IMR-90 (cell line): ENCODE results near the gene ELOVL2. TPM values are rescaled to one million over a fixed set of nuclear protein-coding genes. Genes with fewer than 3 reads are reported as not detected.

ENCODE experiments used
- ATAC-seq: fragments of 200-7000 bp; cut with Tn5 transposase; 2 replicates; pipeline ENCODE4 v1.9.1; 2020; ENCODE audit warnings: low read depth, mild to moderate bottlenecking, moderate library complexity
- BruUV-seq: library from RNA; stranded (reverse); fragments of 400-500 nt; replicated peaks from 2 replicates; lab custom pipeline; 2021; lab: Mats Ljungman, UMichigan
- CTCF ChIA-PET: fragments of 300-600 bp; formaldehyde crosslinking; extraction: SDS; loops from one replicate; lab custom pipeline; 2021; ENCODE audit warnings: antibody characterized with exemption; lab: Yijun Ruan, JAX
- POLR2A ChIA-PET: fragments of 300-600 bp; sonication (Branson Sonifier 250); formaldehyde crosslinking; loops from one replicate; lab custom pipeline; 2022; ENCODE audit warnings: antibody characterized with exemption; ENCODE audit not compliant: unreplicated experiment; lab: Charles Lee
- DNase-seq: peaks from one replicate; pipeline ENCODE4 v3.0.0; 2013
- H2AFZ ChIP-seq: replicated peaks from 2 replicates; pipeline ENCODE3; 2013; ENCODE audit warnings: low read length, mild to moderate bottlenecking; ENCODE audit not compliant: poor library complexity
- H2AK5ac ChIP-seq: 2 replicates; pipeline ENCODE4 v1.6.1; 2013; ENCODE audit warnings: low read depth, low read length, inconsistent platforms
- H2AK9ac ChIP-seq: replicated peaks from 2 replicates; pipeline ENCODE3; 2013; ENCODE audit warnings: mild to moderate bottlenecking, low read depth, low read length, moderate library complexity; ENCODE audit not compliant: poor library complexity
- H2BK120ac ChIP-seq: 2 replicates; pipeline ENCODE4 v1.6.1; 2013; ENCODE audit warnings: low read depth, low read length, inconsistent platforms
- H2BK15ac ChIP-seq: 3 replicates; pipeline ENCODE4 v1.6.1; 2013; ENCODE audit warnings: low read depth, low read length, inconsistent platforms
- H2BK20ac ChIP-seq: 2 replicates; pipeline ENCODE4 v1.6.1; 2013; ENCODE audit warnings: low read depth, mild to moderate bottlenecking, inconsistent platforms, low read length, moderate library complexity
- H2BK5ac ChIP-seq: 2 replicates; pipeline ENCODE4 v1.6.1; 2013; ENCODE audit warnings: mild to moderate bottlenecking, low read depth, low read length, inconsistent platforms; ENCODE audit not compliant: poor library complexity, severe bottlenecking
- H3K14ac ChIP-seq: replicated peaks from 2 replicates; pipeline ENCODE4 v1.6.1; 2013; ENCODE audit warnings: low read depth, low read length, inconsistent platforms
- H3K18ac ChIP-seq: 2 replicates; pipeline ENCODE4 v1.6.1; 2013; ENCODE audit warnings: low read depth, low read length, control low read depth
- H3K23ac ChIP-seq: 2 replicates; pipeline ENCODE4 v1.6.1; 2013; ENCODE audit warnings: low read depth, low read length, inconsistent platforms
- H3K27ac ChIP-seq: 2 replicates; pipeline ENCODE4 v1.5.1; 2013; ENCODE audit warnings: mild to moderate bottlenecking, control low read depth, low read length; ENCODE audit not compliant: insufficient read depth
- H3K27me3 ChIP-seq: 2 replicates; pipeline ENCODE4 v1.6.1; 2013; ENCODE audit warnings: low read length; ENCODE audit not compliant: control insufficient read depth, insufficient read depth
- H3K36me3 ChIP-seq: 2 replicates; pipeline ENCODE4 v1.6.1; 2013; ENCODE audit warnings: low read length, mixed read lengths; ENCODE audit not compliant: control insufficient read depth, insufficient read depth
- H3K4ac ChIP-seq: 2 replicates; pipeline ENCODE4 v1.6.1; 2013; ENCODE audit warnings: low read depth, low read length, inconsistent platforms
- H3K4me1 ChIP-seq: 2 replicates; pipeline ENCODE4 v1.6.1; 2013; ENCODE audit warnings: low read length, mixed read lengths; ENCODE audit not compliant: control insufficient read depth, insufficient read depth
- H3K4me2 ChIP-seq: 2 replicates; pipeline ENCODE4 v1.6.1; 2013; ENCODE audit warnings: low read depth, mild to moderate bottlenecking, control low read depth, low read length, moderate library complexity
- H3K4me3 ChIP-seq: 2 replicates; pipeline ENCODE4 v1.5.1; 2013; ENCODE audit warnings: low read depth, mild to moderate bottlenecking, control low read depth, low read length, moderate library complexity; ENCODE audit not compliant: insufficient read depth
- H3K56ac ChIP-seq: 2 replicates; pipeline ENCODE4 v1.6.1; 2013; ENCODE audit warnings: low read length, inconsistent platforms; ENCODE audit not compliant: insufficient read depth; ENCODE audit errors: extremely low read depth
- H3K79me1 ChIP-seq, 2 experiments: 2 replicates each; pipeline ENCODE4 v1.6.1; 2013; ENCODE audit warnings: low read length in 2 of 2, inconsistent platforms in 1 of 2, low read depth in 1 of 2
- H3K9ac ChIP-seq: 2 replicates; pipeline ENCODE4 v1.6.1; 2013; ENCODE audit warnings: low read depth, low read length, control low read depth
- H3K9me1 ChIP-seq: 2 replicates; pipeline ENCODE4 v1.6.1; 2013; ENCODE audit warnings: low read length, inconsistent platforms; ENCODE audit not compliant: insufficient read depth
- H3K9me3 ChIP-seq: 2 replicates; pipeline ENCODE4 v1.6.1; 2013; ENCODE audit warnings: low read length; ENCODE audit not compliant: control insufficient read depth, insufficient read depth
- H4K20me1 ChIP-seq: 2 replicates; pipeline ENCODE4 v1.6.1; 2013; ENCODE audit warnings: low read length, inconsistent platforms; ENCODE audit not compliant: insufficient read depth
- H4K5ac ChIP-seq: 2 replicates; pipeline ENCODE4 v1.6.1; 2013; ENCODE audit warnings: mild to moderate bottlenecking, low read depth, low read length, control low read depth
- H4K8ac ChIP-seq, 2 experiments: 2 replicates each; pipeline ENCODE4 v1.6.1; 2013; ENCODE audit warnings: low read depth in 2 of 2, low read length in 2 of 2, control low read depth in 1 of 2, inconsistent platforms in 1 of 2
- H4K91ac ChIP-seq: 2 replicates; pipeline ENCODE4 v1.6.1; 2013; ENCODE audit warnings: low read depth, low read length, inconsistent platforms; ENCODE audit not compliant: insufficient read depth
- MAFK ChIP-seq: IDR thresholded peaks from 2 replicates; pipeline ENCODE4 v1.6.1; 2012; ENCODE audit warnings: low read depth, low read length, improper control_type of control experiment
- POLR2A ChIP-seq: IDR thresholded peaks from 2 replicates; pipeline ENCODE4 v1.6.1; 2012; ENCODE audit warnings: mild to moderate bottlenecking, low read depth, low read length
- RAD21 ChIP-seq: IDR thresholded peaks from 2 replicates; pipeline ENCODE4 v1.6.1; 2012; ENCODE audit warnings: low read length, improper control_type of control experiment
- dilution Hi-C: fragments of 300-500 bp; cut with HindIII; formaldehyde crosslinking; loops from one replicate; pipeline ENCODE4 v1.14.3; 2018; ENCODE audit warnings: low sequenced_read_pairs; ENCODE audit not compliant: unreplicated experiment
- in situ Hi-C: fragments of 300-500 bp; cut with MboI; formaldehyde crosslinking; loops from 3 replicates; pipeline ENCODE4 v1.14.3; 2019; ENCODE audit warnings: low sequenced_read_pairs, inconsistent platforms, mixed read lengths
- intact Hi-C: fragments of 100-400 bp; cut with micrococcal nuclease; formaldehyde crosslinking; loops from 2 replicates; pipeline ENCODE4 v1.10.0; 2022
- polyA plus RNA-seq, 3 experiments: library from polyadenylated mRNA; depleted of rRNA; stranded (reverse); fragments of >200 nt; gene quantifications; 2 replicates each; pipeline ENCODE4 v1.2.3, GENCODE V29; 2012; ENCODE audit warnings: low replicate concordance in 1 of 3
- total RNA-seq: library from RNA; depleted of rRNA; stranded (reverse); fragments of >200 nt; gene quantifications from 2 replicates; pipeline ENCODE4 v1.2.3, GENCODE V29; 2012

The ELOVL2 gene
- total and polyA plus RNA-seq, 2 of the 4 experiments (the other 2 are of a cell fraction): 6.3 to 7.9 TPM

DNA sequence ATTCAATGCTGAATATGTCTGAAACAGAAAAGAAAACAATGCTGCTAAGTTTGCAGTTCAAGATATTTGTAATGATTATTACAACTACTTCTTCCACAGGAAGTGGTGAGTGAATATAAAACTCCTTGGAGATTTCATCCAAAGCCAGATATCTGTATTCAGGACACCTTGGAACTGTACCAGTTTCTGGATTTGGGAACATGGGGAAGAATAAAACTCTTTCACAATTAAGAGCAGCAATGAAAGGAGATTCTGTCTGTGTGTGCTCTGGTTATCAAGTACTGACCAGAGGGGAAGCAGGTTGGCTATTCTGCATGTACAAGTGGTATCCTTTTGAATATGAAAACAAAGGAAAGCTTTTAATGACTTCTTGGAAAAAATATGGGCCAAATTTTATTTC is 21.1 kb downstream of the ELOVL2 start:
- Histone ChIP-seq H3K56ac (peak overlapping the region; percentile 9; the same call in 1 of the 2 replicates), H2BK5ac (no peak overlapping the region), H2BK120ac (no peak overlapping the region), H4K8ac (no peak overlapping the region), H3K18ac (no peak overlapping the region), H2AK9ac (no peak overlapping the region), H3K4me2 (no peak overlapping the region), H2AFZ (no peak overlapping the region), H3K9me1 (no peaks in the 10 kb centered on the region; the same call in 1 of the 2 replicates), H3K27me3 (no peaks in the 10 kb centered on the region), H2AK5ac (no peak overlapping the region), H4K91ac (no peak overlapping the region), H4K5ac (no peak overlapping the region), H3K14ac (no peak overlapping the region), H4K20me1 (no peaks in the 10 kb centered on the region), H2BK20ac (no peak overlapping the region), H3K4me3 (no peak overlapping the region), H3K79me1 (no peaks in the 10 kb centered on the region; a peak in 1 of 4 replicates), H3K36me3 (no peaks in the 10 kb centered on the region), H3K9me3 (no peaks in the 10 kb centered on the region), H2BK15ac (no peak overlapping the region), H3K9ac (no peak overlapping the region), H3K23ac (no peak overlapping the region), H3K27ac (no peak overlapping the region), H3K4me1 (no peaks in the 10 kb centered on the region), H3K4ac (no peak overlapping the region)
- ChIA-PET POLR2A (no interaction called here), CTCF (interaction anchor here (1.6 kb wide), 1 partner anchor 16 kb away, joined by 3 read pairs; no protein-coding TSS in a partner anchor)
- intact Hi-C loops (no loop called here), dilution Hi-C loops (no loop called here), in situ Hi-C loops (no loop called here)
- no peak for TF ChIP-seq MAFK
- TF ChIP-seq RAD21: no peak
- no peak for TF ChIP-seq POLR2A
- ATAC-seq (no peak), DNase-seq (no peak)
- BruUV-seq: no TSS peak
